B cell (primary cell): ENCODE results near the gene ZNF319. TPM values are rescaled to one million over a fixed set of nuclear protein-coding genes. Genes with fewer than 3 reads are reported as not detected.

Experiments
- ATAC-seq: fragments of 200-7000 bp; cut with Tn5 transposase; one replicate; pipeline ENCODE4 v1.10.0; 2021; ENCODE audit warnings: low read depth, mild to moderate bottlenecking, moderate number of reproducible peaks, moderate library complexity
- CTCF ChIA-PET: fragments of 350-600 bp; sonication (Branson Sonifier 250); formaldehyde crosslinking; loops from one replicate; lab custom pipeline; 2021; ENCODE audit warnings: antibody characterized with exemption, inconsistent platforms; lab: Charles Lee
- POLR2A ChIA-PET: fragments of 350-600 bp; sonication (Branson Sonifier 250); formaldehyde crosslinking; loops from one replicate; lab custom pipeline; 2021; ENCODE audit warnings: antibody characterized with exemption; lab: Charles Lee
- DNase-seq: peaks from one replicate; pipeline ENCODE4 v3.0.0; 2013
- H2AFZ ChIP-seq: 2 replicates; pipeline ENCODE4 v1.6.1; 2012; ENCODE audit warnings: mild to moderate bottlenecking, low read depth, low read length; ENCODE audit not compliant: insufficient read depth, poor library complexity, severe bottlenecking
- H3K27ac ChIP-seq, 2 donors: 1 replicate in 1 of 2; 2 replicates in 1 of 2; pipeline ENCODE4 v1.5.1; 2012 to 2013; ENCODE audit warnings: low read length in 2 of 2, mild to moderate bottlenecking in 2 of 2, moderate library complexity in 1 of 2
- H3K27me3 ChIP-seq, 4 experiments: fragments of 200-600 bp in 1 of 4; sonication (generic) in 1 of 4; replicated peaks in 1 of 4; 1 replicate in 2 of 4; 2 replicates in 2 of 4; pipeline versions ENCODE4 v1.6.1 to v1.7.0; 2013 to 2016; ENCODE audit warnings: low read length in 3 of 4, mild to moderate bottlenecking in 2 of 4, mixed read lengths in 1 of 4, moderate library complexity in 1 of 4; ENCODE audit not compliant: insufficient read depth in 4 of 4, control insufficient read depth in 3 of 4; ENCODE audit errors: control extremely low read depth in 1 of 4
- H3K36me3 ChIP-seq, 2 experiments: replicated peaks in 1 of 2; 1 replicate in 1 of 2; 2 replicates in 1 of 2; pipeline versions ENCODE4 v1.6.1 to v1.7.1; 2013; ENCODE audit warnings: low read length in 1 of 2; ENCODE audit not compliant: insufficient read depth in 2 of 2, control insufficient read depth in 1 of 2; ENCODE audit errors: control extremely low read depth in 1 of 2, extremely low read depth in 1 of 2
- H3K4me1 ChIP-seq, 2 donors: fragments of 200-600 bp in 1 of 2; sonication (generic) in 1 of 2; 1 replicate in 1 of 2; 2 replicates in 1 of 2; pipeline versions ENCODE4 v1.5.1 to v1.6.1; 2013 to 2017; ENCODE audit warnings: low read length in 2 of 2; ENCODE audit not compliant: control insufficient read depth in 2 of 2, insufficient read depth in 2 of 2
- H3K4me2 ChIP-seq: replicated peaks from 2 replicates; pipeline ENCODE3; 2012; ENCODE audit warnings: mild to moderate bottlenecking, low read depth, low read length; ENCODE audit not compliant: poor library complexity, severe bottlenecking
- H3K4me3 ChIP-seq, 5 experiments: fragments of 200-600 bp in 1 of 5; sonication (generic) in 1 of 5; 1 replicate in 3 of 5; 2 replicates in 2 of 5; pipeline versions ENCODE4 v1.5.1 to v1.7.0; 2011 to 2016; ENCODE audit warnings: low read length in 4 of 5, mild to moderate bottlenecking in 4 of 5, low read depth in 2 of 5, control low read depth in 1 of 5, moderate library complexity in 1 of 5; ENCODE audit not compliant: insufficient read depth in 1 of 5; ENCODE audit errors: control extremely low read depth in 1 of 5, extremely low read depth in 1 of 5
- H3K79me2 ChIP-seq: fragments of 200-600 bp; sonication (generic); one replicate; pipeline ENCODE4 v1.6.0; 2016; ENCODE audit warnings: low read length; ENCODE audit not compliant: control insufficient read depth, insufficient read depth
- H3K9ac ChIP-seq: fragments of 200-600 bp; sonication (generic); 2 replicates; pipeline ENCODE4 v1.6.1; 2017; ENCODE audit warnings: mild to moderate bottlenecking, low read length, moderate library complexity
- H3K9me3 ChIP-seq, 3 donors: one replicate each; pipeline versions ENCODE4 v1.6.1 to v1.7.1; 2013; ENCODE audit warnings: low read length in 2 of 3; ENCODE audit not compliant: control insufficient read depth in 2 of 3, insufficient read depth in 1 of 3; ENCODE audit errors: control extremely low read depth in 1 of 3
- H4K20me1 ChIP-seq: 2 replicates; pipeline ENCODE4 v1.6.0; 2012; ENCODE audit warnings: mild to moderate bottlenecking, low read length; ENCODE audit not compliant: insufficient read depth, control insufficient read depth, poor library complexity, severe bottlenecking
- H3K27ac Mint-ChIP-seq: one replicate; pipeline ENCODE4 v1.8.0; 2021; ENCODE audit warnings: mixed read lengths
- H3K27me3 Mint-ChIP-seq: one replicate; pipeline ENCODE4 v1.8.0; 2021; ENCODE audit warnings: mixed read lengths
- H3K4me1 Mint-ChIP-seq: one replicate; pipeline ENCODE4 v1.8.0; 2021; ENCODE audit warnings: mixed read lengths
- H3K4me3 Mint-ChIP-seq: one replicate; pipeline ENCODE4 v1.8.0; 2021; ENCODE audit warnings: mixed read lengths
- H3K9me3 Mint-ChIP-seq: one replicate; pipeline ENCODE4 v1.8.0; 2022; ENCODE audit warnings: mixed read lengths; ENCODE audit not compliant: insufficient read depth
- CTCF ChIP-seq: fragments of 200-600 bp; IDR thresholded peaks from one replicate; pipeline ENCODE4 v1.8.0; 2022; ENCODE audit warnings: antibody characterized with exemption, mild to moderate bottlenecking
- EZH2 ChIP-seq: IDR thresholded peaks from 2 replicates; pipeline ENCODE4 v1.6.1; 2012; ENCODE audit warnings: borderline replicate concordance, low read depth, mild to moderate bottlenecking, moderate library complexity, low read length; ENCODE audit not compliant: insufficient read depth, poor library complexity, severe bottlenecking
- WGBS: methylation state at CpG from one replicate; pipeline ENCODE4 v1.1.5; 2013; ENCODE audit warnings: missing lambda C conversion rate; ENCODE audit not compliant: insufficient coverage; 5-methylcytosine and 5-hydroxymethylcytosine counted together
- intact Hi-C: fragments of 100-400 bp; cut with micrococcal nuclease; formaldehyde crosslinking; loops from one replicate; pipeline ENCODE4 v1.10.0; 2022
- polyA plus RNA-seq: library from polyadenylated mRNA; depleted of rRNA; stranded (reverse); fragments of >200 nt; gene quantifications from 2 replicates; pipeline ENCODE4 v1.2.3, GENCODE V29; 2012
- total RNA-seq, 2 donors: library from RNA; stranded (reverse); fragments of 120-200 nt in 1 of 2; gene quantifications; 1 replicate in 1 of 2; 2 replicates in 1 of 2; pipeline versions ENCODE4 v1.2.3 to v1.2.4, GENCODE V29; 2013 to 2022

ZNF319 gene
- total and polyA plus RNA-seq, 2 donors (not counting 1 experiment from before 2014, with no cell fraction given) = 12.4 to 15.1 TPM

DNA sequence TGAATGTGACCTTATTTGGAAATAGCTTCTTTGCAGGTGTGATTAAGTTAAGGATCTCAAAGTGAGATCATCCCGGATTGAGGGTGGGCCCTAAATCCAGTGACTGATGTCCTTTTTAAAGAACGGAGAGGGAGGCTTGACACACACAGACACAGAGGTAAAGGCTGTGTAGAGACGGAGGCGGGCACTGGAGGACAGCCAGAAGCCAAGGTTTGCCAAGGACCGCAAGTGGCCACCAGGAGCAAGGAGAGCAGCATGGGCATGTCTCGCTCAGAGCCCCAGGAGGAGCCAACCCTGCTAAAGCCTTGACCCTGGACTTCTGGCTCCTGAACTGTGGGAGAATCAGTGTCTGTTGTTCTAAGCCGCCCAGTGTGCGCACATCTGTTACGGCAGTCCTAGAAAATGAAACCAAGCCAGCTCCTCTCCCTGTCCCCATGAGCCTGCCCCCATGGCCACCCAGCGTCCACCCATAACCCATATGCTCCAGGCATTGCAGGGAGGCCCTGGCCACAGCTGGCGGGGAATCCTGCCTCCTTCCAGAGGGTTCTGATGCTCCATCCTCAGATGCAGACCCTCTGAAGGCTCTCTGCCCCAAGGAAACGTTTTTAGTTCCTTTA lies 44.8 kb downstream of the ZNF319 start:
- no peak overlapping the region for H3K4me2 ChIP-seq
- DNase-seq = no peak

DNA sequence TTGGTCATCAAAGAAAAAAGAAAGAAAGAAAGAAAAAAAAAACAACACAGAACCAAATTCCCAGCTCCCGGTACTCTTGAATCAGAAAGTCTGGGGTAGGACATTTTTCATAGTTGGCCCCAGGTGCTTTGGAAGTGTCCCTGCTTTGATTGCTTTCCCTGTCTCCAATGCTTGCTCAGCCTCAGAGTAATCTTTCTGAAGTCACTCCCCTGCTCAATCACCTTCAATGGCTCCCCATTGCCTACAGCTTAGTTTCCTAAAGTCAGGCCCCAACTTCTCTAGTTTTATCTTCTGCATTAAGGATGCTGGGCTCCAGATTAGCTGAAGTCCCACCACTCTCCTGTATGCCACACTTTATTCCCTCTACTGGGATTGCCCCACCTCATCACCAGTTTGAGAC lies 46.6 kb downstream of the ZNF319 start:
- Histone ChIP-seq H4K20me1 (no peaks in the 10 kb centered on the region), H3K9ac (no peak overlapping the region), H2AFZ (no peak overlapping the region), H3K9me3 (peaks cover 0 to 6% (median 0%) of the 10 kb centered on the region in 3 donors), H3K79me2 (no peaks in the 10 kb centered on the region), H3K27ac (no peak overlapping the region), H3K27me3 (no peaks in the 10 kb centered on the region), H3K36me3 (no peaks in the 10 kb centered on the region), H3K4me2 (no peak overlapping the region), H3K4me3 (no peak overlapping the region), H3K4me1 (no peaks in the 10 kb centered on the region)
- WGBS = no CpG with 5 or more reads among the region's 1 CpG
- Mint-ChIP-seq H3K27ac (no peak overlapping the region), H3K9me3 (no peaks in the 10 kb centered on the region), H3K4me3 (no peak overlapping the region), H3K27me3 (peaks cover 8% of the 10 kb centered on the region), H3K4me1 (no peaks in the 10 kb centered on the region)
- POLR2A ChIA-PET = no interaction called here
- DNase-seq = no peak
- no peak for ATAC-seq
- TF ChIP-seq CTCF = no peak
- TF ChIP-seq EZH2 = no peak
- CTCF ChIA-PET = no interaction called here
- intact Hi-C loops = no loop called here

More for the DNA sequence above, 44.8 kb downstream of the ZNF319 start:
- H3K4me3 ChIP-seq = no peak overlapping the region
- H3K9ac ChIP-seq = no peak overlapping the region
- H3K4me1 ChIP-seq = no peaks in the 10 kb centered on the region
- Mint-ChIP-seq H3K27me3 (peaks cover 9% of the 10 kb centered on the region), H3K4me1 (no peaks in the 10 kb centered on the region), H3K27ac (no peak overlapping the region), H3K4me3 (no peak overlapping the region), H3K9me3 (no peaks in the 10 kb centered on the region)
- CTCF ChIA-PET = no interaction called here
- no peak overlapping the region for H3K27ac ChIP-seq
- no peak for ATAC-seq
- intact Hi-C loops = no loop called here
- H3K27me3 ChIP-seq = no peaks in the 10 kb centered on the region
- no peaks in the 10 kb centered on the region for H3K9me3 ChIP-seq
- H3K36me3 ChIP-seq = no peaks in the 10 kb centered on the region
- POLR2A ChIA-PET = no interaction called here
- H4K20me1 ChIP-seq = no peaks in the 10 kb centered on the region
- no peaks in the 10 kb centered on the region for H3K79me2 ChIP-seq
- WGBS = 92% methylated on average over 12 of the region's 12 CpGs
- TF ChIP-seq CTCF = no peak
- TF ChIP-seq EZH2 = no peak
- no peak overlapping the region for H2AFZ ChIP-seq
